Stomach (tissue), 4 donors: ENCODE measurements around the gene STX4.

Experiments used
- EP300 ChIP-seq: sonication (generic); formaldehyde crosslinking; IDR thresholded peaks from one replicate; pipeline ENCODE4 v1.6.1; 2017; ENCODE audit warnings: antibody characterized with exemption
- POLR2A ChIP-seq, 4 donors: fragments of 450-650 bp; IDR thresholded peaks; one replicate each; pipeline ENCODE4 v1.6.1; 2016; ENCODE audit warnings: antibody characterized with exemption in 4 of 4, control low read depth in 2 of 4, mild to moderate bottlenecking in 1 of 4, moderate library complexity in 1 of 4
- POLR2AphosphoS5 ChIP-seq, 3 donors: sonication (generic); formaldehyde crosslinking; IDR thresholded peaks; one replicate each; pipeline ENCODE4 v1.6.1; 2016; ENCODE audit warnings: antibody characterized with exemption in 3 of 3
- TF ChIP-seq, protein P1 (sequence below), 7 experiments: fragments of 450-650 bp in 4 of 7; fragments of 200-600 bp in 3 of 7; sonication (generic) in 3 of 7; IDR thresholded peaks; one replicate each; pipeline ENCODE4 v1.5.1; 2016 to 2019; ENCODE audit warnings: antibody characterized with exemption in 7 of 7, control low read depth in 2 of 7, mild to moderate bottlenecking in 1 of 7

DNA sequence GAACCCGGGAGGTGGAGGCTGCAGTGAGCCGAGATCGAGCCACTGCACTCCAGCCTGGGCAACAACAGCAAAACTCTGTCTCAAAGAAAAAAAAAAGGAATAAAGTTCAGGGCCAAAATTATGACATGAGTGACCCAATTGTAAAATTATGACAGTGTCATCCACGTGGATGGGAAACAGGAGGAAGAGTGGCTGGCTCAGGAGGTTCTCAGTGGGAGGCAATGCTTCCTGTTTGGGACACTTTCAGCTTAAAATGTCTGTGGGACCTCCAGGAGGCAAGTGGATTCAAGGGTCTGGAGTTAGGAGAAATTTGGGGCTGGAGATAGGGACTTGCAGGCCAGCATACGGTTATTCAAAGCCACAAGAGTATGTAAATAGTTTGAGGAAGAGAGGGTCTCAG, 8.0 kb upstream of the STX4 start:
- TF ChIP-seq POLR2AphosphoS5 (IDR thresholded peaks at IDR 0.05) (no peak), POLR2A (IDR thresholded peaks at IDR 0.05) (no peak), EP300 (no peak)
- TF ChIP-seq, protein P1, sequence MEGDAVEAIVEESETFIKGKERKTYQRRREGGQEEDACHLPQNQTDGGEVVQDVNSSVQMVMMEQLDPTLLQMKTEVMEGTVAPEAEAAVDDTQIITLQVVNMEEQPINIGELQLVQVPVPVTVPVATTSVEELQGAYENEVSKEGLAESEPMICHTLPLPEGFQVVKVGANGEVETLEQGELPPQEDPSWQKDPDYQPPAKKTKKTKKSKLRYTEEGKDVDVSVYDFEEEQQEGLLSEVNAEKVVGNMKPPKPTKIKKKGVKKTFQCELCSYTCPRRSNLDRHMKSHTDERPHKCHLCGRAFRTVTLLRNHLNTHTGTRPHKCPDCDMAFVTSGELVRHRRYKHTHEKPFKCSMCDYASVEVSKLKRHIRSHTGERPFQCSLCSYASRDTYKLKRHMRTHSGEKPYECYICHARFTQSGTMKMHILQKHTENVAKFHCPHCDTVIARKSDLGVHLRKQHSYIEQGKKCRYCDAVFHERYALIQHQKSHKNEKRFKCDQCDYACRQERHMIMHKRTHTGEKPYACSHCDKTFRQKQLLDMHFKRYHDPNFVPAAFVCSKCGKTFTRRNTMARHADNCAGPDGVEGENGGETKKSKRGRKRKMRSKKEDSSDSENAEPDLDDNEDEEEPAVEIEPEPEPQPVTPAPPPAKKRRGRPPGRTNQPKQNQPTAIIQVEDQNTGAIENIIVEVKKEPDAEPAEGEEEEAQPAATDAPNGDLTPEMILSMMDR (IDR thresholded peaks at IDR 0.05): no peak
